ENCODE results near the gene ABHD8.

Gene ABHD8

DNA sequence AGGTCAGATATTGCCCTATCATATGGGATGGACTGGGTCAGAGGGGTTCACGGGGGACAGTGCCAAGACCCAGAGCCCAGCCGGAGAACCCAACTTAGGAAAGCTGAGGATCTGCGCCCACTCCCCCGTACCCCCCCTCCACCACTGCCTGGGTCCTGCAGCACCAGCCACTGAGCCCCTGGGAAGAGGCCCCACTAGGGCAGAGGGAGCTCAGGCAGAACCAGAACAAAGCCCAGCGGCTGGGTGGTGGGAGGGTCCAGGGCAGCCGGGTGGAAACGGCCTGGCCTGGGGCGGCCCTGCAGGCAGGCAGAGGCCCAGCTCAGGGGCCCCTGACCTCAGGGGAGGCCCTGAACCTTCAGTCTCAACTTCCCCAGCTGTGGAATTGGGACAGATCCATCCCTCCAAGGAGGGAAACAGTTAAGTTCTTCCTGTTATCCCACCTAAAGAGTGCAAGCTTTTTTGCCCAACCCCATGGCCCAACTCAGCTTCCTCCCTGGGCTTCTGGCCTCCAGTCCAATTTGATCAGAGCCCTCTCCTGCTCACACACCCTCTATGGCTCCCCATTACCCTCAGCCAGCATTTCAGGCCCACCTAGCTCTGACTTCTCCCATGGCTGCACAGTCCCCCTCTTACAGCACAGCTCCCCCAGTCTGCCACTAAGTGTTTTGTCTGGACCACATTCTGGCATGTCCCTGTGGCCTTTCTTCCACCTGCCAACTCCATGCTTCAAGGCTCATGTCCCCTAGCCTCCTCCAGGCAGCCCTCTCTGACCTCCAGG is 60.6 kb downstream of the ABHD8 start:
- Histone ChIP-seq H3K27ac (ENCODE audit: insufficient read depth in 1 of 2, low read depth in 1 of 2, low read length in 2 of 2, poor library complexity in 1 of 2, severe bottlenecking in 2 of 2) (no peak overlapping the region), H3K36me3 (ENCODE audit: control insufficient read depth in 4 of 4, insufficient read depth in 4 of 4, low read length in 3 of 4) (peaks cover 0 to 14% (median 3%) of the 10 kb centered on the region in 4 experiments), H3K27me3 (replicated peaks in 2 of 5; ENCODE audit: control insufficient read depth in 4 of 5, insufficient read depth in 5 of 5, low read length in 4 of 5) (no peaks in the 10 kb centered on the region), H3K9me3 (ENCODE audit: control extremely low read depth in 1 of 5, control insufficient read depth in 4 of 5, insufficient read depth in 2 of 5, low read depth in 1 of 5, low read length in 4 of 5) (no peaks in the 10 kb centered on the region), H3K4me3 (ENCODE audit: control insufficient read depth in 1 of 7, extremely low read depth in 1 of 7, insufficient read depth in 4 of 7, low read depth in 2 of 7, low read length in 6 of 7) (no peak overlapping the region), H3K4me1 (ENCODE audit: control extremely low read depth in 1 of 4, control insufficient read depth in 4 of 4, insufficient read depth in 4 of 4, low read length in 3 of 4) (peaks cover 0 to 25% (median 24%) of the 10 kb centered on the region in 4 experiments)
- ChIA-PET POLR2A (no interaction called here), CTCF (interaction anchor here (0.9 to 1.8 kb wide), 7 partner anchors 9 to 174 kb away, joined by 3 to 8 read pairs (median 4); partner anchors contain the start of gene OCEL1)
- 93% methylated on average over 8 of the region's 8 CpGs for WGBS (ENCODE audit: insufficient coverage)
- peak in 1 of 3 donors; percentile 19 for DNase-seq
